GM19099 (cell line): Measurements from ENCODE around the gene OTOGL.

Source experiments
- POLR2A ChIP-seq: IDR thresholded peaks from 3 replicates; pipeline ENCODE4 v1.6.1; 2011; ENCODE audit warnings: low read depth; ENCODE audit not compliant: insufficient read length; ENCODE audit errors: extremely low read depth

OTOGL gene

GRCh38 chr12:80272387-80272915 lies 173.1 kb downstream of the OTOGL start:
- no peak for TF ChIP-seq POLR2A

GRCh38 chr12:80273144-80273543 lies 173.8 kb downstream of the OTOGL start:
- TF ChIP-seq POLR2A: no peak

GRCh38 chr12:80277732-80278131 lies 178.4 kb downstream of the OTOGL start:
- TF ChIP-seq POLR2A: no peak

GRCh38 chr12:80282226-80282625 lies 182.9 kb downstream of the OTOGL start:
- no peak for TF ChIP-seq POLR2A

GRCh38 chr12:80282761-80283160 lies 183.4 kb downstream of the OTOGL start:
- TF ChIP-seq POLR2A: no peak

- TF ChIP-seq POLR2A: no peak
These were observed 191.9 kb downstream of the OTOGL start for GRCh38 chr12:80291108-80291754.

GRCh38 chr12:80293347-80293746 lies 194.0 kb downstream of the OTOGL start:
- TF ChIP-seq POLR2A: no peak

GRCh38 chr12:80293759-80294158 lies 194.4 kb downstream of the OTOGL start:
- no peak for TF ChIP-seq POLR2A

- no peak for TF ChIP-seq POLR2A
These were observed 199.9 kb downstream of the OTOGL start for GRCh38 chr12:80299219-80299618.

- TF ChIP-seq POLR2A: no peak
These were observed 200.6 kb downstream of the OTOGL start for GRCh38 chr12:80299976-80300375.

- no peak for TF ChIP-seq POLR2A
These were observed 213.9 kb downstream of the OTOGL start for GRCh38 chr12:80313209-80313608.

- TF ChIP-seq POLR2A: no peak
These were observed 215.4 kb downstream of the OTOGL start for GRCh38 chr12:80314741-80315140.

GRCh38 chr12:80316222-80316621 lies 216.9 kb downstream of the OTOGL start:
- no peak for TF ChIP-seq POLR2A

- no peak for TF ChIP-seq POLR2A
These were observed 218.0 kb downstream of the OTOGL start for GRCh38 chr12:80317307-80317706.

- TF ChIP-seq POLR2A: no peak
These were observed 218.6 kb downstream of the OTOGL start for GRCh38 chr12:80317899-80318298.

GRCh38 chr12:80320121-80320678 lies 220.9 kb downstream of the OTOGL start:
- TF ChIP-seq POLR2A: no peak
